ENCODE measurements around the gene RNFT2. TPM values are rescaled to one million over a fixed set of nuclear protein-coding genes. Genes with fewer than 3 reads are reported as not detected.

The RNFT2 gene
- total RNA-seq, 1 donor from 2014 or later = 8.6 TPM

DNA sequence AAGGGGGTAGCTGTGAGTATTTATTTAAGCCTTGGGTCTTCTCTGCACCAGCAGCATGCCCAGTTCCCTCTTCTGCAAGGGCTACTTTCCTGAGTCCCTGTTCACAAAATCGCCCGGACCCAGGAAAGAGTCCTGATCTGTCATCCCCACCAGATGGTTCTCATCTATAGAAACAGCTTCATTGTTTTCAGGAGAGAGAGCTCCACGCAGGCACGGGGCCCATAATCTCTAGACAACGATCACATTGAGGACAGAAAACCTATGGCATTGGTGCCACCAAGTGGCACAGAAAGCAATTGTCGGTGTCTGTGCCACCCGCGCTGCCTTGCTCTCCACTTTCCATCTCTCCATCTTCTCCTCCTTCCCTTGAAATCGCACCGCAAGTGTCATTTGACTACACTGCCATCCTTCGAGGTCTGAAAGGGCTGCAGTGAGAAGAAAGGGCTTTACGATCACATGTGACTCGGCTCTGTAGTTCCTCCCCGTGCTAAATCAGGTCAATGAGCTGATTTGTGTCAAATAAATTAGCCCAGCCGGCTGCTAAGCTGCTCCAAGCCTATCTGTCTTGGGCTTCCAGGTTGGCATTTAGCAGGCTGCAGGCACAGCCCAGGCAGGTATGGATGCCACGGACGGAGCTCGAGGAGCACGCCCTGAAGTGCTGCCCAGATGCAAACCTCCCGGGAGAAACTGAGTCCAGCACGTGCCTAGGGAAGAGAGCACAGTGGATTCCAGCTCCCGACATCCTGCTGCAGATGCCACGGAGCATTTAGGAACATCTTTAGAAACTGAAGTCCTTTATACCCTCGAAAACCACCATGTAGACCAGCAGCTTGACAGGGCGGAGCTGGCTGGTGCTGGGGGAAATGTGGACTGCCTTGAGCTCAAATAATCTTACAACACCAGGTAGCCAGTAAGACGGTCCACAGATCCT, 29.0 kb upstream of the RNFT2 start:
- intact Hi-C loops (cut with micrococcal nuclease) = no loop called here

DNA sequence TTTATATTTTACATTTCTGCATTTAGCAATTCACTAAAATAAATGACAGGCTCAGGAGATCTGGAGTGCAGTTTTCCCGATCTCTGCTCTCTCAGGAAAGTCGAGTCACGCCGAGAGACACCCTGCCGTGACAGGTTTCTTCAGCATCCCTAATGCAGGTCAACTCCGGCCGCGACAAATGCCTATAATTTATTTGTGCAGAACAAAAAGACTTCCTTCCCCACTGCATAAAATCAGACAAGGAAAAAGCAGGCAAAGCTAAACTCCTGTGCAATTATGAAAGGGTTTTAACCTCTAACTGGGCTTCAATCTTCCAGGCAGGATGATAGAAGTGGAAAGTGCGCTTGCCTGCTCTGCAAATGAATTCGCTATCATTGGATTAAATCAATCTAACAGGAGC, 28.3 kb upstream of the RNFT2 start:
- intact Hi-C loops (cut with micrococcal nuclease) = no loop called here

DNA sequence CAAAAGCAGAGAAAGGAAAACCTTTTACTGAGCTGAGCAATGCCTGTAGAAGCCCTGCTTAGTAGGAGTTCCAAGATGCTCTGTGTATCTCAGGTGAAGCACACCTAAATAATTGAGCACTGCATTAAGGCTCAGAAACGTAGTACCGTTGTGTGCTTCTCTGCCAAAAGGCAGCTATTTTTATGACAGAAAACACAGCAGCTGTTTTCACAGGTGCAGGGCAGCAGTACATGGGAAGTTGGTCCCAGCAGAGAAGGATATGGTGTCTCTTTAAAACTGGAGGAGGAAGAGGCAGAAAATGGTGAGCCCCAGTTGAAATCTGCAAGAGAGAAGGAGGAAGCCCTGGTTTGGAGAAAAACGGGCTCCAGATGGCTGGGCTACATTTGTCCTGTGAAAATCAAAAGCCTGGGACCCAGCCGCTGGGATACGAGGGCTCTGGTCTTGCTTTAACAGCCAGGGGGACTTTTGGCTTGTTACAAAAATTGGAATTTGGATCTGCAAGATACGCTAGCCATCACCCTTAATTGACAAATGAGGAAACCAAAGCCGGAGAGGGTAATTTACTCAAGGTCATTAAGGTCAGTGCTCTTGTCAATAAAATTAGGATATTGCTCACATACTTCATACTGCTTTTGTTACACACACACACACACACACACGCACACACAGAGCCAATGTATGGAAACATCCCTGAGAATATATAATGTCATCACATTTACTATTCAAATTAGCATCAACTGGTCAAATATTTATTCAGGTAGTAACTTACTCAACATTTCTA, 27.6 kb upstream of the RNFT2 start:
- intact Hi-C loops (cut with micrococcal nuclease) = no loop called here

DNA sequence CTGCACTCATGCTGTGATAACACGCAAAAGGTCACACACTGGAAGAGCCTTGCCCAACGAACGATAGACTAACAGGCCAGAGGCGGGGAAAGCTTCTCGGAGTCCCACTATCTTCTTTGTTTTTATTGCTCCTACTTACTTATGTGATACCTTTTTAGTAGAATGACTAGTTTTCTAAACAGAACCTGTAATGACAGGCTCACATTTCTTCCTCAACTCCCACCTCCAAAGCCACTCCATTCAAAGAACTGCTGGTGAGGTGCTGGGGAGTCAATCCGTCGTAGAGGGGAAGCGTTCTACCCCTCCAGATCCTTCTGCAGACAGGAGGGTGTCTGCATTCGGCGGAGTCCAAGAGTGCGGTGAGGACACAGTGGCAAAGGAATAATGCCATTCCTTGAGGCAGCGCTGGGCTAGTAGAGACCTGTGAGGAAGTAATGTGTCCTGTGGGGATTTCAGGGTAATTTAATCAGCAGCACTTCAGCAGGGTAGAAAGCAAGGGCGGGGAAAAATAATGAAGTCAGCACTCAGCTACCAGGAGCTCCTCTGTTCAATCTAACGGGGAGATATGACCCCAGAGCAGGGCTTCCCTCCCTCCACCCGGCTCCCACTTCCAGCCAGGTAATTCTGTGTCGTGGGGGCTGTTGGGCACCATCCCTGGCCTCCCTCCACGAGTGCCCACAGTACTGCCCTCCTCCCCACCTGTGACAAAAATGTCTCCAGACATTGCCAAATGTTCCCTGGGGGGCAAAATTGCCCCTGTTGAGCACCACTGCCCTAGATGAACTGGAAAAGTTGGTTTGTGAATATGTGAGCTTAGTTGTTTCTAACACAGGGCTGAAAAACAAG, 25.4 kb upstream of the RNFT2 start:
- intact Hi-C loops (cut with micrococcal nuclease) = no loop called here

DNA sequence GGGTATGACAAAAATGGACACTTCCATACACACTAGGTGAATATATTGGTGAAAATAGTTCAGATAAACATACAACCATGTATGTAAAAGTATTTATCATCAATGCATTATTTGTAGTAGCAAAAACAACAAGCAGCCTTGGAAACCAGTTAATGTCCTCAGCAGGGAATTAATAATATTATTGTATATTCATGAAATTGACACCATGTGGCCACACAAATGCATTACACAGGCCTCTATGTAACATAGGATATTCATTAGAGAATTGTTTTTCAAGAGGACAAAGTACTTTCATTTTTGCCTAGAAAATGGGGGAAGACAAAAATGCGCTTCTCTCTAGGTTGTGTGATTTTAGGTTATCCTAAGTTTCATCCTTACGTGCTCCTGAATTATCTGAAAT, 24.6 kb upstream of the RNFT2 start:
- intact Hi-C loops (cut with micrococcal nuclease) = no loop called here

DNA sequence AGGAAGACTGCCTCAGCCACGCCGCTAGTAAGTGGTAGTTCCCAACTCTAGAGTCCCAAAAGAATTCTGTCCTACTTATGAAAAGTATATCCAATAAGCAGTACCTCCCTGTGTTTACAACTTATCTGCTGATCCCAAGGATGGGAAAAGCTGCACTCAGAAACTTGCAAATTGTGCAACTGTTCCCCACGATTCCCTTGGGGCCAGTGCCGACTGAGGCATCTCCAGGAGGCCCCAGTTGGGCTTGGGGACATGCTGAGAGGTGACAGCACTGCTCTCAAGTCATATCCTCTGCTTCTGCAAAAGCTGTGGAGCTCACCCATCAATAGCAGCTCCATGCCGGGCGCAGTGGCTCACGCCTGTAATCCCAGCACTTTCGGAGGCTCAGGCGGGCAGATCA, 23.9 kb upstream of the RNFT2 start:
- intact Hi-C loops (cut with micrococcal nuclease) = no loop called here

DNA sequence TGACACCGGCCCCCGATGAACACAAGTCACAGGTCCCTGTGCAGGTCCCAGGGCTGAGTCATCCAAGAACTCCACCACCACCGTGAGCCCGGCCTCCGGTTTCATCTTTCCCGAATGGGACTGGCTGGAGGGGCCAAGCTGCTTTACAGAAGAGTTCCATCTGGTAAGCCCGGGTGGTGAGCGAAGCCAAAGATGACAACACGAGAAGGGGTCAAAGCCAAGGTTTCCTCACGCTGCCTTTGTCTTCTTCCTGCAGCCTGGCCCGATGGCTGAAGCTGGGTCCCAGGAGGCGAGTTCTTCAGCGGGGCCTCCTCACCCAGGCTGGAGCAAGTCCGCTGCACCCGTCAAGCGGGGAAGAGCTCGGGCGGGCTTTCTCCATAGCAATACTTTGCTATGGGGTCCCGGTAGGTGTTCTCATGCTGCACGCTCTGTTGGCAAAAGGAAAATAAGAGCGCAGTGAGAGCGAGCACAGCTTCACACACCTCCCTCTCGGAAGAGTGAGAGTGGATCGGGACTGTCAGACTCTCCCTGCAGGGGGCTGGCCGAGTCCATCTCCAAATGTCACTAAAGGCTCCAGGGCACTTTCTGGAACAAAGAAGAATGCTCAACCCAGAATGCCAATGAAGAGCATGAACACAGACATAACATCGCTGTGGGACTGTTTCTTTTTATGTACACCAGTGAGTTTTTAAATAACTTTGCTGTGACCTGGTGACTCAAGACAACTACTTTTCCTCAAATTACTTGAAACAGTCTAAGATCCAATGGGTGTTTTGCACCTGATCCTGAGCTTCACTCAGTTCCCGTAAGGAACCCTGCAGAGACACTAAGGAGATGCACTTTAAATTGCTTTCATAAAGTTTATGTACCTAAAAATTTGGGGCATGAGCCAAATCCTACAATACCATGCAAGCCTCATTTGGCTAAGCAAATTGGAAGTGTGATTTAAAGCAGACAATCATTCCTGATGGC, 20.4 kb upstream of the RNFT2 start:
- intact Hi-C loops (cut with micrococcal nuclease) = no loop called here

DNA sequence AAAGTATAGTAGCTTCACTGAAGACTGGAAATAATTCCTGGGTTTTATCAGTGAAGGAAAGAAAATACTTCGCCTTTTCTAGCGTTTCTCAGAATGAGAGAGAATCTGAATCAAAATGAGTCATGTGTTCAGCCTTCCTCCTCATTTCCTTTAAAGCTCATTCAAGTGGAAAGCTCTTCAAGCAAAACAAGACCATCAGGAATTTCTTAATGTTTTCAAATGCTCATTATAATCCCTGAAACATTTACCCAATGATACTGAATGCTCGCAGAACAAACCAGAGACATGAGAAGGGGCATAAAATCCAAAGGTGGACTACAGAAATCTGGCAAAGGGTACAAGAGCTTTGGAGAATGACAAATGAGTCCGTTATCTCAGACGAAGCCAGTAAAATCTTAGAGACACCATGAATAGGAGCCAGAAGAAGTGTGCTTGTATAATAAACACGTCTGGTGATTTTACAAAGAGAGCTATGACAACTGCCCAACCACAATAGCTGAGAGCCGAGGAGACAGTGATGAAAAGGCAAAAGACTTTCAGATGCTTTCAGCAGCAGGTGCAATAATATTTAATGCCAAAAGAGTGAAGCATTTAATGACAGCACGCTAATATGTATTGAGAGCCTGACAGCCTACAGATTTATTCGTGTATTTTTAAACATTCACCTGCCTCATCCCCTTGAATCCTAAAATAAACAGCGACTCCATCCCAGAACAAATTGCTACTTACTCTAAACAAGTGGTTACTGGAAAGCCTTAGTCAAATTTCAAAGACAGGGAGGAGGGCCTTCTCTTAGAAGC, 19.3 kb upstream of the RNFT2 start:
- intact Hi-C loops (cut with micrococcal nuclease) = no loop called here

DNA sequence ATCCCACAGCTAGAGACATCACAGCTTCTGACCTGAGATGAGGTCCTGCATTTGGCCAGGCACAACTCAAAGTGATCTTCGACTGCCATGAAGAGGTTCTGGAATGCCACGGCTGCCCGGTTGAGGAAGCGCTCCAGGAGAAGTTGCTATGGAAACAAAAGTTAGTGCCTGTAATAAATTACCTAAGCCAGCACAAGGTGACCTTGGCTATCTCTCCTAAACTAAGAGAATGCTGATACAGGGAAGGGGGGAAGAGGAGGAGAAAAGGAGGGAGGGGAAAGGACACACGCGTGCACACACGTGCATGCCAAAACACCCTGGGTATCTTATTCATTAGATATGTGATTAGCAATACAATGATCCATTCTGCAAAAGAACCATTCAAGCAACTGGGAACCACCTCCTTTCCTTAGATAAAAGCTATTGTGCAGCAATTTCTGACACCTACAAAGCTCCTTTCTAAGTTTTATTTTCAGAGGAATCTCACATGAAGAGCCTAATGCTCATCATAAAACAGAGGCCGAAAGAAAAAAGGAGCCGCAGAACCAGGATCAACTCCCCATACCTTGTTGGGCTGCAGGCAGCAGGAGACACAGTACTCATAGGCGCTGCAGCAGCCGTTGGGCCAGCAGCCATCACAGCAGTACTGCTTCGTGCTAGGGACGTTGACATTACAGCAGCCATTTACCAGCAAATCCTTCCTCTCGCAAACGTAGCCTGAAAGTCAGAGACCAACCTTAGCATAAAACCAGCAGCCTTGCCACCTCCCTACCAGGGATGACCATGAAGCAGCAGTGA, 18.2 kb upstream of the RNFT2 start:
- intact Hi-C loops (cut with micrococcal nuclease) = no loop called here

DNA sequence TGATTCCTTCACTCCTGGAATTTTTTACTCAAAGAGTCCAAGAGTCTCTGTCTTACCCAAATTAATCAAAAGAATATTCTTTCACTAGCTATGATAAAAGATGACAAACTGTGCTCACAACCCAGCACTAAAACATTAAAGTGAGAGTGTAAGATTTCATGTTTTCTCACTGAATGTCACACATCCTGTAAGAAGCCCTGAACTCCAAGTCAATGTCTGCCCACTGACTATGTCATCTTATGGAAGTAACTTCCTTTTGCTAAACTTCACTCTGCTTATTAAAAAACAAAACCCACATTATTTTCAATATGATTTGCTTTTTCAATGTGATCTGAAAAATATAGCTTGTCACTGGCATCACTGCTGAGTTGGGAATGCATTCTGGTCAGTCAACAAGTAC, 15.9 kb upstream of the RNFT2 start:
- intact Hi-C loops (cut with micrococcal nuclease) = no loop called here

DNA sequence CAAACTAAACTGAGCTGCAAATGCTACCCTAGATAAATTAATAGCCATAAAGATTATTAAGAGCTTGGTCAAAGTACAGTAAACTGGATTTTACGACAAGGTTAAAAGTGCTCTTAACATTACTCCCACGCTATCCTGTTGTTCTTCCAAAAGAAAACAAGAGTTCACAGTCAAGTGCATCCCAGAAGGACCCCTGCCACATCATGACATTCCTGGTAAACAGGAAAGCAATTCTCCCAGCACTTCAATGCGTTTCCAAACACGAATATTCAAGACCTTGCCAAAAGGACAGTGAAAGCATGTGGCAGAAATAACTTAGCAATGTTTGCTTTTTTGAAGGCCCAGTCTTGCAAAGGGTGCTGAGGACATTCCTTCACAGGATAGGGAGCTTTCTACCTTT, 11.4 kb upstream of the RNFT2 start:
- intact Hi-C loops (cut with micrococcal nuclease) = no loop called here

DNA sequence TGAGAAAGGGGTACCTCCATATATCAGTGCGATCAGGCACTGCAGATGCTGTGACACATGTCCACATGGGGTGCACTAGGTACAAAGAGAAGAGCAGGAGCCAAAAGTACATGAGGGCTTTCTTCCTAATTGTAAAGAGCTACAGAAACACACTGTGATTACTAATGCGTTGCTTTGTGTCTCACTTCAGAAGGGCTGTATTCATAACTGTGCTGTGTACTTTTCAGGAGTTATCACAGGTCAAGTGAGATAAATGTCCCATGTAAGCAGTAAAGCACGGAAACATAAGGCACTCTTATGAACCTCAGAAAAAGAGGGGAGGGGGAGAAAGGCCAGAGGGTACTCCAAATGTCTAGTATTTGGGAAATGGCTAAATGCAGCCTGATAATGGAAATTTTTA, 10.9 kb upstream of the RNFT2 start:
- intact Hi-C loops (cut with micrococcal nuclease) = no loop called here

DNA sequence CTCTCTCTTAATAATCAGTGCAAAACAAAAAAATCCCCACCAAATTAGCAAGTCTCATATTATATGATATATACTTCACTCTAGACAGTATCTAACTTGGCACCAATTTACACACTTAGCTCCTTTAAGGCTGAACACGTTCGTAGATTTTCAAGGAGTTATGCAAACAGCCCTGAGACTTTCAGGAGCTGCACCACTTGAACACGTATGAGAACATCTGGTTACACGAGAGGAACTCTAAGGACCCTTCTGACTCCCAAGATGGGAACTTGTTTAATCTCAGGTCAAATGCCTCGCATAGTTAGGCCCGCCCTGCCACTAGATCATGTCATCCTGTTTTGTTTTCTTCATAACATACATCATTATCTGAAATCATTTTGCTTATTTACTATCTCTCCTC, 10.2 kb upstream of the RNFT2 start:
- intact Hi-C loops (cut with micrococcal nuclease) = no loop called here

DNA sequence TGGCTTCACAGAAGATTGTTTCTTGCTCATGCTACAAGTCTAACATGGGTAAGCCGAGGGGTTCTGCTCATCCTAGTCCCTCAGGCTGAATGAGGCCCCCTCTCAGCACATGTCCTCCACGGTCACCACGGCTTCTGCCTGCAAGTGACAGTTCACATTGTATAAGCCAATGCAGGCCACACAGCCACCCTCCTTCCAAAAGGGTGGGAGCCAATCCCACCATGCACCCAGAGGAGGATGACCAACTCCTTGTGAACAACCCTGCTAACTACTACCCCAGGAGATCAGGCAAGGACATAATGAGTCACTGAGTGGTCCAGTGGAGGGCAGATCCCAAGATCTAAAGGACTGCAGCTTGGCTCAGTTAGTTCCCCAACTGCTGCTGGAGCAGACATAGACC, 6.3 kb upstream of the RNFT2 start:
- intact Hi-C loops (cut with micrococcal nuclease) = loop anchor here (10.0 kb wide), 1 partner anchor 197 kb away; no protein-coding TSS in a partner anchor

DNA sequence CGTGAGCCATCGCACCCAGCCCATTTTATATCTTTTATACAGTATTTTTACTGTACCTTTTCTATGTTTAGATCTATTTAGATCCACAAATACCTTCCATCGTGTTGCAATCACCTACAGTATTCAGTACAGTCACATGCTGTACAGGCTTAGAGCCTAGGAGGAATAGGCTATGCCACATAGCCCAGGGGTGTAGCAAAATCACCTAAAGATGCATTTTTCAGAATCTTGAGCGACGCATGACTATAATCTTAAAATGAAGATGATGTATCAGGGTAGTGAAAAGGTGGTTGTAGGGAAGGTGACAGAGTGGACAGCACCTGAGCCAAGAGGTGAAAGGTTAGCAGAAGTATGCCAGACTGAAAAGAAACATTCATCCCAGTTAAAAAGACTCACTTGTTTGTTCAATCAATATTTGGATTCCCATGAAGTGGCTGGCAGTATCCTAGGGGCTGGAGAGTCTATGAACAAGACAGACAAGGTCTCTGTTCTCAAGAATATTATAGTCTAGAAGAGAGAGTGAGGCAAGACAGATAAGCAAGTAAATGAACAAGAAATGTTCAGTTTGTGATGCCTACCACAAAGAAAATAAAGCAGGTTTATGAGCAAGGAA, 3.9 kb upstream of the RNFT2 start:
- intact Hi-C loops (cut with micrococcal nuclease) = loop anchor here (10.0 kb wide), 1 partner anchor 199 kb away; no protein-coding TSS in a partner anchor

DNA sequence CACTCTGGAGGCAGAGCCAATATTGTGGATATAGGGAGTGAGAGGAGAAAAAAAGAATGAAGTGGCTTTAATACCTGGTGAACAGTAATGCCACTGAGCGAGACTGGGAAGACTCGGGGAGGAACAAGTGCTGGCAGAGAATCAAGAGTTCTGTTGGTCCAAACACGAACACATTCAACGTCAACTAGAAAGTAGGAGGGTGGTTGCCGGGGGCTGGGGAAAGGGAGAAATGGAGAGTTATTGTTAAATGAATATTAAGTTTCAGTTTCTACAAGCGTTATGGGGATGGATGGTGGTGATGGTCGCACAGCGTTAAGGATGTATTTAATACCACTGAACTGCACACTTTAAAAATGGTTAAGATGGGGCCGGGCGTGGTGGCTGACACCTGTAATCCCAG, 3.0 kb upstream of the RNFT2 start:
- intact Hi-C loops (cut with micrococcal nuclease) = loop anchor here (10.0 kb wide), 1 partner anchor 200 kb away; no protein-coding TSS in a partner anchor

DNA sequence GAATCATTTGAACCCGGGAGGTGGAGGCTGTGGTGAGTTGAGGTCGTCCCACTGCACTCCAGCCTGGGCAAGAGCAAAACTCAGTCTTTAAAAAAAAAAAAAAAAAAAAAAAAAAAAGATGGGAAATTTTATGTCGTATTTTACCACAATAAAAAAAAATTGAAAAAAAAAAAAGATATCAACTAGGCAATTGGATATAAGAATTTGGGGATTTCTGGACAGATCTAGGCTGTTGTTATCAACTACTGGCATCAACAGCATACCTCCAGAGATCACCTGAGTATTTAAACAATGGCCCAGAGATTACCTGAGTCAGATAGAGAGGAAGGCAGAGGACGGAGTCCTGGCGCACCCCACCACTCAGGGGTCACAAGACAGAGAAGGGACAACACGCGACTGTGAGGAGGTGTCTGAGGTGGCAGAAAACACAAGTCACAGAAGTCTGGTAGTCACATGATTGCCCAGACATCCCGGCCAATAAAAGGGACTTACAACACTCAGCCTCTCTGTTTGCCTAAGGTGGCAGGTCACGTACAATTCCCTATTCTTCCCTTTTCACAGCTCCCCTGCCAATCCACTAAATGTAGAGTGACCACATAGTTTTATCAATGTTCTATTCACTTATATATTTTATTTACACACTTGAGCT, 2.0 kb upstream of the RNFT2 start:
- intact Hi-C loops (cut with micrococcal nuclease) = loop anchor here (2.0 to 10.0 kb wide), 2 partner anchors 201 to 363 kb away; partner anchors contain the start of gene TESC

Measured in T-helper 2 cell treated with Interferon-gamma antibody and Interleukin-4, amounts not matched to agents 100 ng/mL and 5 ng/mL, for 36 hours (primary cell).